Adrenal gland (tissue), 5 donors: ENCODE measurements around the gene DLG5.

Experiments used
- CTCF ChIP-seq, 6 experiments: fragments of 450-650 bp in 4 of 6; fragments of 200-600 bp in 2 of 6; sonication (generic) in 1 of 6; IDR thresholded peaks; 1 replicate in 5 of 6; 2 replicates in 1 of 6; pipeline versions ENCODE4 v1.5.1 to v1.8.0; 2016 to 2021; ENCODE audit warnings: antibody characterized with exemption in 6 of 6, mild to moderate bottlenecking in 2 of 6, moderate library complexity in 1 of 6
- POLR2A ChIP-seq, 2 donors: fragments of 450-650 bp; IDR thresholded peaks; one replicate each; pipeline ENCODE4 v1.6.1; 2017; ENCODE audit warnings: antibody characterized with exemption in 2 of 2, mild to moderate bottlenecking in 2 of 2, moderate library complexity in 1 of 2
- donor health status: DM: no; HTN: no; CAD: no.

GRCh38 chr10:77975086-77975666, 48.6 kb upstream of the DLG5 start:
- TF ChIP-seq CTCF (IDR thresholded peaks at IDR 0.05) (no peak), POLR2A (IDR thresholded peaks at IDR 0.05) (no peak)
